Activated CD8-positive, alpha-beta T cell treated with anti-CD3 and anti-CD28 coated beads for 36 hours (primary cell): ENCODE results near the gene FBXW5. TPM values are rescaled to one million over a fixed set of nuclear protein-coding genes. Genes with fewer than 3 reads are reported as not detected.

Experiments
- ATAC-seq: fragments of 200-7000 bp; cut with Tn5 transposase; one replicate; pipeline ENCODE4 v1.10.0; 2021; ENCODE audit warnings: mild to moderate bottlenecking, moderate library complexity
- CTCF ChIA-PET: fragments of 350-600 bp; sonication (Branson Sonifier 250); formaldehyde crosslinking; loops from one replicate; lab custom pipeline; 2021; ENCODE audit warnings: antibody characterized with exemption; lab: Charles Lee
- POLR2A ChIA-PET: fragments of 350-600 bp; sonication (Branson Sonifier 250); formaldehyde crosslinking; loops from one replicate; lab custom pipeline; 2021; ENCODE audit warnings: antibody characterized with exemption; lab: Charles Lee
- DNase-seq: peaks from one replicate; pipeline ENCODE4 v3.0.0-alpha.2; 2020
- H3K27ac Mint-ChIP-seq: one replicate; pipeline ENCODE4 v1.8.0; 2021; ENCODE audit warnings: mild to moderate bottlenecking, mixed read lengths
- H3K27me3 Mint-ChIP-seq: one replicate; pipeline ENCODE4 v1.8.0; 2021; ENCODE audit warnings: mixed read lengths
- H3K36me3 Mint-ChIP-seq: one replicate; pipeline ENCODE4 v1.8.0; 2021; ENCODE audit warnings: low read depth, mixed read lengths
- H3K4me1 Mint-ChIP-seq: one replicate; pipeline ENCODE4 v1.8.0; 2021; ENCODE audit warnings: low read depth, mixed read lengths
- H3K4me3 Mint-ChIP-seq: one replicate; pipeline ENCODE4 v1.8.0; 2021; ENCODE audit warnings: mild to moderate bottlenecking, moderate library complexity, mixed read lengths
- H3K9me3 Mint-ChIP-seq: one replicate; pipeline ENCODE4 v1.8.0; 2021; ENCODE audit warnings: mixed read lengths
- intact Hi-C: fragments of 100-400 bp; cut with micrococcal nuclease; formaldehyde crosslinking; loops from one replicate; pipeline ENCODE4 v1.10.0; 2022
- total RNA-seq, 2 experiments: library from RNA; stranded (reverse); gene quantifications; one replicate each; pipeline ENCODE4 v1.2.3, GENCODE V29; 2021
- TF ChIP-seq, protein P1 (sequence below): fragments of 200-600 bp; IDR thresholded peaks from one replicate; pipeline ENCODE4 v1.8.0; 2022; ENCODE audit warnings: antibody characterized with exemption, mild to moderate bottlenecking

FBXW5 gene
- total RNA-seq, 2 experiments from 2014 or later: 53.4 to 54.0 TPM

DNA sequence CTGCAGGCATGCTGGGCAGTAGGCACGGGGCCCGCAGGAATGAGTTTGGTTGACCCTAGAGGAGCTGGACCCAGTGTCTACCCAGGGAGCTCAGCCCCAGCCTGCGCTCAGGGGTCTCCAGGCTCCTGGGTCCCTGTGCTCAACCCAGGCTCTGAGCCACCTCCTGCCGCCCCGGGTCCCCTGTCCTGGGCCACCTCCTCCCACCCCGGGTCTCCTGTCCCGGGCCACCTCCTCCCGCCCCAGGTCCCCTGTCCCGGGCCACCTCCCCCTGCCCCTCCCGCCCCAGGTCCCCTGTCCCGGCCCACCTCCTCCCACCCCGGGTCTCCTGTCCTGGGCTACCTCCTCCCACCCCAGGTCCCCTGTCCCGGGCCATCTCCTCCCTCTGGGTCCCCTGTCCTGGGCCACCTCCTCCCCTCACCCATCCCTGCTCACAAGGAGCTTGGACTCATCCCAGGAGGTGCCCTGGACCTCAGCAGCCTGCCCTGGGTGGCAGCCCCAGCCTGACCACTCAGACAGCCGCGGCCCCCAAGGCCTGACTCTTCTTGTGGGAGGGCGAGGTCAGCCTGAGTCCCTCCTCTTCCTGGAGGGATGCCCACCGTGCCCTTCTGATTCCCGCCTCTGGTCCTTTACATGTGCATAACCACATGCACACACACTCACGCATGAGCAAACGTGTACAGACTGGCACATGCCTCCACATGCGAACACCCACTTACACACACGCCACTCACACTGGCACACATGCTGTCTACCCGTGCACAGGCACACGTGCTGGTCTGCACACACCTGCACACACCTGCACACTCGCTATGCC lies 9.9 kb upstream of the FBXW5 start:
- H3K9me3 Mint-ChIP-seq: peaks cover 4% of the 10 kb centered on the region
- CTCF ChIA-PET: interaction anchor here (1.4 kb wide), 1 partner anchor 80 kb away, joined by 3 read pairs; no protein-coding TSS in a partner anchor
- peaks cover 1% of the 10 kb centered on the region for H3K4me1 Mint-ChIP-seq
- no peak overlapping the region for H3K27ac Mint-ChIP-seq
- TF ChIP-seq, protein P1, sequence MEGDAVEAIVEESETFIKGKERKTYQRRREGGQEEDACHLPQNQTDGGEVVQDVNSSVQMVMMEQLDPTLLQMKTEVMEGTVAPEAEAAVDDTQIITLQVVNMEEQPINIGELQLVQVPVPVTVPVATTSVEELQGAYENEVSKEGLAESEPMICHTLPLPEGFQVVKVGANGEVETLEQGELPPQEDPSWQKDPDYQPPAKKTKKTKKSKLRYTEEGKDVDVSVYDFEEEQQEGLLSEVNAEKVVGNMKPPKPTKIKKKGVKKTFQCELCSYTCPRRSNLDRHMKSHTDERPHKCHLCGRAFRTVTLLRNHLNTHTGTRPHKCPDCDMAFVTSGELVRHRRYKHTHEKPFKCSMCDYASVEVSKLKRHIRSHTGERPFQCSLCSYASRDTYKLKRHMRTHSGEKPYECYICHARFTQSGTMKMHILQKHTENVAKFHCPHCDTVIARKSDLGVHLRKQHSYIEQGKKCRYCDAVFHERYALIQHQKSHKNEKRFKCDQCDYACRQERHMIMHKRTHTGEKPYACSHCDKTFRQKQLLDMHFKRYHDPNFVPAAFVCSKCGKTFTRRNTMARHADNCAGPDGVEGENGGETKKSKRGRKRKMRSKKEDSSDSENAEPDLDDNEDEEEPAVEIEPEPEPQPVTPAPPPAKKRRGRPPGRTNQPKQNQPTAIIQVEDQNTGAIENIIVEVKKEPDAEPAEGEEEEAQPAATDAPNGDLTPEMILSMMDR: no peak
- no peaks in the 10 kb centered on the region for H3K36me3 Mint-ChIP-seq
- DNase-seq: no peak
- H3K27me3 Mint-ChIP-seq: no peaks in the 10 kb centered on the region
- no peak for ATAC-seq
- no peak overlapping the region for H3K4me3 Mint-ChIP-seq
- intact Hi-C loops: no loop called here
- POLR2A ChIA-PET: no interaction called here

DNA sequence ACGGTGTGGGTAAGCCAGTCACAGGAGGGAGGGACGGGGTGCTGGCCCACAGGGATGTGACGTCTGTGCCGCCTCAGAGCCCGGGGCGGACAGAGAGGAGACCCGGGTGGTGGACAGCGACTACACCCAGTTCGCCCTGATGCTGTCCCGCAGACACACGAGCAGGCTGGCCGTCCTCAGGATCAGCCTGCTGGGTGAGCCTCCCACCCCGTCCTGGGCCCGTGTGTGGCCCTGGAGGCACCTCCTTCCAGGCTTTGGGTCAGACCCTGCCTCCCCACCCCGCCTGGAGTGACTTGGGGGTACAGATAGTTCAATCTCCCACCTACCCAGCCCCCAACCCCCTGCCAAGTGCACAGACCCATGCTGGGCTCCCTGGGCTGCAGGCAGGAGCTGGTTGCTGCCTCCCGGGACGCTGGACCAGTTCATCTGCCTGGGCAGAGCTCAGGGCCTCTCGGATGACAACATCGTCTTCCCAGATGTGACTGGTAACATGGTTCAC lies 9.3 kb upstream of the FBXW5 start:
- Mint-ChIP-seq H3K4me1 (peaks cover 1% of the 10 kb centered on the region), H3K27me3 (no peaks in the 10 kb centered on the region), H3K4me3 (no peak overlapping the region), H3K27ac (no peak overlapping the region), H3K9me3 (peaks cover 4% of the 10 kb centered on the region), H3K36me3 (no peaks in the 10 kb centered on the region)
- intact Hi-C loops: no loop called here
- POLR2A ChIA-PET: no interaction called here
- no peak for ATAC-seq
- DNase-seq: no peak
- CTCF ChIA-PET: interaction anchor here (1.4 kb wide), 1 partner anchor 81 kb away, joined by 3 read pairs; no protein-coding TSS in a partner anchor
- TF ChIP-seq, protein P1: no peak

DNA sequence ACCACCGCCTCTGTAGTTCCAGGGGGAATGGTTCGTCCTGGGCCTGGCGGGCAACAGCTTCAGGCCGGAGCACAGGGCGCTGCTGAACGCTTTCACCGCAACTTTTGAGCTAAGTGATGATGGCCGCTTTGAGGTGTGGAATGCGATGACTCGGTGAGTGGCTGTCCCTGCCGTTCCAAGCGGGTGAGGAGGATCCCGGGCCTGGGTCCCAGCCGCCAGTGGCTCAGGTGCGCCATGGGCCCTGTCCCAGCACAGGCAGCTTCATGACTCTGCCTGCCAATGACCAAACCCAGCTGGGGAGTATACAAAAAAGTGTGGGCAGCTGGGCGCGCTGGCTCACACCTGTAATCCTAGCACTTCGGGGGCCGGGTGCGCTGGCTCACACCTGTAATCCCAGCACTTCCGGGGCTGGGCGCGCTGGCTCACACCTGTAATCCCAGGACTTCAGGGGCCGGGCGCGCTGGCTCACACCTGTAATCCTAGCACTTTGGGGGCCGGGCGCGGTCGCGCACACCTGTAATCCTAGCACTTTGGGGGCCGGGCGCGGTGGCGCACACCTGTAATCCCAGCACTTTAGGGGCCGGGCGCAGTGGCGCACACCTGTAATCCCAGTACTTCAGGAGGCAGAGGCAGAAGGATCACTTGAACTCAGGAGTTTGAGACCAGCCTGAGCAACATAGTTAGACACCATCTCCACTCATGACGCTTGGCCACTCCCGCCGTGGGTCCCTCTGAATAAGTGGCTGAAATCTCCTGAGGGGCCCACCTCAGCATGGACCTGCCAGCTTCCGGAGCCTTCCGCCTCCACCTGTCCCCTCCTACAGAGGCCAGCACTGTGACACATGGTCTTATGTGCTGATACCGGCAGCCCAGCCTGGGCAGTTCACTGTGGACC lies 8.6 kb upstream of the FBXW5 start:
- Mint-ChIP-seq H3K36me3 (no peaks in the 10 kb centered on the region), H3K27me3 (no peaks in the 10 kb centered on the region), H3K9me3 (peaks cover 4% of the 10 kb centered on the region), H3K4me1 (peaks cover 3% of the 10 kb centered on the region), H3K4me3 (no peak overlapping the region), H3K27ac (no peak overlapping the region)
- TF ChIP-seq, protein P1: no peak
- no peak for ATAC-seq
- no peak for DNase-seq
- ChIA-PET CTCF (no interaction called here), POLR2A (no interaction called here)
- intact Hi-C loops: no loop called here

DNA sequence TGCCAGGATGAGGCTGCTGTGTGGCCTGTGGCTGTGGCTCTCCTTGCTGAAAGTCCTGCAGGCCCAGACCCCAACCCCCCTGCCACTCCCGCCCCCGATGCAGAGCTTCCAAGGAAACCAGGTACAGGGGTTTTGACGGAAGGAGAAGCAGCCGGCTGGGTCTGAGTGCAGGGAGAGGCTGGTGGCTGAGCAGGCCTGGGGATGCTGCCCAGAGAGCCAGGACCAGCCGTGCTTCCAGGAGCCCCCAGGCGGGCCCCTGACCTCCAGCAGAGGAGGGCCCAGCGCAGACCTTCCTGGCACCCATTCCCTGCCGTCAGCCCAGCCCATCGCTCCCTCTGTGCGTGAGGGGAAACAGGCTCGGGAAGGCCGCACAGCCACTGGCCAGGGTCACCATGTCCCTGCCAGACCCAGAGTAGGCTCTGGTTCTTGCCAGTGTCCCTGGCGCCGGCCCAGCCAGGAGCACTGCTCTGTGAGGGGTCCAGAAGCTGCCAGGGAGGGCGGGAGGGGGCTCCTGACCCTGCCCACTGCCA lies 7.8 kb upstream of the FBXW5 start:
- DNase-seq: no peak
- intact Hi-C loops: no loop called here
- no peaks in the 10 kb centered on the region for H3K27me3 Mint-ChIP-seq
- no peak for ATAC-seq
- ChIA-PET CTCF (no interaction called here), POLR2A (no interaction called here)
- no peak overlapping the region for H3K4me3 Mint-ChIP-seq
- peaks cover 4% of the 10 kb centered on the region for H3K4me1 Mint-ChIP-seq
- H3K9me3 Mint-ChIP-seq: peaks cover 4% of the 10 kb centered on the region
- no peak overlapping the region for H3K27ac Mint-ChIP-seq
- H3K36me3 Mint-ChIP-seq: no peaks in the 10 kb centered on the region
- TF ChIP-seq, protein P1: no peak
